Airway epithelial cell (primary cell): ENCODE data around the gene C1orf74. TPM values are rescaled to one million over a fixed set of nuclear protein-coding genes. Genes with fewer than 3 reads are reported as not detected.

Experiments
- total RNA-seq: library from RNA; depleted of rRNA; stranded (reverse); fragments of >200 nt; gene quantifications from 2 replicates; pipeline ENCODE4 v1.2.3, GENCODE V29; 2015

C1orf74 gene
- 10.8 and 13.6 TPM in 2 replicates for total RNA-seq

GRCh38 chr1:209784265-209785169 is at the start of gene C1orf74:
TSS of gene C1orf74 (minus strand) at chr1:209784559. CDS start at chr1:209783634, 925 bp downstream.

GRCh38 chr1:209827384-209828262 is 43.3 kb upstream of the C1orf74 start, which contains the start of gene UTP25:
TSS of gene UTP25 (plus strand) at chr1:209827972. CDS start at chr1:209828064, 92 bp downstream.

GRCh38 chr1:209805875-209806760 is 21.8 kb upstream of the C1orf74 start, which contains the start of gene IRF6:
TSS of gene IRF6 (minus strand) at chr1:209806142. CDS start at chr1:209801413, 4,729 bp downstream.

GRCh38 chr1:209755926-209756614 is 28.3 kb downstream of the C1orf74 start, which contains the start of gene TRAF3IP3:
TSS of gene TRAF3IP3 (plus strand) at chr1:209756053. CDS start at chr1:209760040, 3,987 bp downstream.

Other genes starting within 250 kb of the C1orf74 start
- not detected in 2 replicates for gene CAMK1G, start 200.8 kb downstream of the C1orf74 start, total RNA-seq
- gene LAMB3, start 132.1 kb downstream of the C1orf74 start, total RNA-seq: 652 and 749 TPM in 2 replicates
- gene G0S2, start 109.1 kb downstream of the C1orf74 start, total RNA-seq: 57.3 and 105 TPM in 2 replicates
- 0.79 and 1.6 TPM in 2 replicates for gene HSD11B1, start 79.7 kb downstream of the C1orf74 start, total RNA-seq
- not detected in 2 replicates for gene TRAF3IP3, start 28.5 kb downstream of the C1orf74 start, total RNA-seq
- 144 and 195 TPM in 2 replicates for gene IRF6, start 21.6 kb upstream of the C1orf74 start, total RNA-seq
- 3.1 and 4.9 TPM in 2 replicates for gene UTP25, start 43.4 kb upstream of the C1orf74 start, total RNA-seq
- gene SYT14, start 153.7 kb upstream of the C1orf74 start, total RNA-seq: not detected in 2 replicates